ENCODE measurements around the gene ZYX. TPM values are rescaled to one million over a fixed set of nuclear protein-coding genes. Genes with fewer than 3 reads are reported as not detected.
A peak's percentile ranks its signal among the peaks of the same experiment; 100 is the strongest.

ZYX gene
- total RNA-seq, 6 experiments from 2014 or later, result 29.7 to 129 (median 43.6) TPM

DNA sequence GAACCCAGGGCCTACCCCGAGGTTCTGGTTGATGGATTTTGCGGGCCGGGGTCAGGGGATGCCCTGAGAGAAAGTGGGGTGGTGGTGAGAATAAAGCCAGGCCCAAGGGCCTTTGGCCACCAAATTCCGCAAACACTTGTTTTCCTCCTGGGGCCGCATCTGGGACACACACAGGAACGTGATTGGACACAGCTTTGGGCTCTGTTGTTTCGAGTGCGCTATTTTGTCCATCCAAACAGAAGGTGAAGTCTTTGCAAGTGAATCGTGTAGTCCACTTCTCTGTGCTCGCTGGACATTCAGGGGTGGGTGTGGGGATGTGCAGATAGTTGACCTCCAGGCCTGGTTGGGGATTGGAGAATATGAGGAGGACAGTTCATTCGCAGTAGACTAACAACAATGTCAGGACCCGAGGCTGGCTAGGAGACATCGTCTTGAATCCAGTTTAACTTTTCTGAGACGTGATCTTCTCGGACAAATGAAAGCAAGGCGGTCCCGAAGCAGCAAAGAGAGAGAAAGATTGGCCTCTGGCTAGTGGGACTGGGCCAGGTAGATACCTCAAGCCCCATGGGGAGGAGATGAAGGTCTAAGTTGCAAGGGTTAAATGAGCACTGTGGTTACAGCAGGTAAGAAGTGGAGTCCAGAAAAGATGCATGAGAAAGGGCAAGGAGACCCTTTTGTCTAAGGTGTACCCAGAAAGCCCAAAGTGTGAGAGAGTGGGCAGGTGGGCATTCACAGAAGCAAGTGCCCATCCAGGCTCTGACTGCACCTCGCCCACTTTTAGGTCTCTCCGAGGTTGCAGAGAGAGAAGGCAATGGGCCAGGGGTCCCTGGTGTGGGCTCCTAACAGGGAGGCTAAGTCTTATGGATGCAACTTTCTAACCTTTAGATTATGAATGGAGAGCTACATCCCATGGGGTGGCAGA is 17.9 kb upstream of the ZYX start:
- 47% methylated on average over 17 of the region's 19 CpGs for WGBS (ENCODE audit: insufficient coverage, low coverage, low lambda C conversion rate, missing lambda C conversion rate)
- H3K4me3 ChIP-seq, result peak overlapping the region in 1 of 3 donors; percentile 46

DNA sequence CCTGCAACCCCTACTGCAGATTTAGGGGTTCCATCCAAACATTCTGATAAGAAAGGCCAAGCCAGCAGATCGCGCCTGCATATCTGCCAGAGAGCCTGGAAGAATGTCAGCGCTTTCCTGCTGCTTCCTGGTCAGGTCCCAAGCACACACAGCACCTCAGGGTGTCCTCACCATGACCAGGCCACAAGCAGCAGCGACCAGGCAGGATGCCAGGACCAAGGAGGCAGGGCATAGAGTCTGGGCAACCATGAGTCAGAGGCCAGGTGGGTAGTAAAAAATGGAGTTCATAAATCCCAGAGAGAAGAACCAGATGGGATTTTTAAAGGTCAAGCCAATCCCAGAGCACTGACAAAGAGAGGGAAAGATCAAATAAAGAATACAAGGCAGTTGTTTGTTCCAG is 13.2 kb upstream of the ZYX start:
- H3K4me3 ChIP-seq, result no peak overlapping the region
- DNase-seq (peak in 2 of 3 donors; percentile 51 to 55), ATAC-seq (peak in 1 of 4 donors; percentile 59)
- intact Hi-C loops (cut with DNase I), result loop anchor here in 1 of 2 donors (10.0 kb wide), 1 partner anchor 53 kb away; the partner anchor contains the start of gene CLCN1
- 17% methylated on average over 1 of the region's 4 CpGs for WGBS (ENCODE audit: insufficient coverage, low coverage, low lambda C conversion rate, missing lambda C conversion rate)
- H3K9me3 ChIP-seq, result no peaks in the 10 kb centered on the region
- H3K4me1 ChIP-seq, result peaks cover 0 to 6% (median 0%) of the 10 kb centered on the region in 4 donors
- no peak overlapping the region for H3K27ac ChIP-seq
- TF ChIP-seq POLR2A (IDR thresholded peaks at IDR 0.05), result no peak
- TF ChIP-seq, protein P1, sequence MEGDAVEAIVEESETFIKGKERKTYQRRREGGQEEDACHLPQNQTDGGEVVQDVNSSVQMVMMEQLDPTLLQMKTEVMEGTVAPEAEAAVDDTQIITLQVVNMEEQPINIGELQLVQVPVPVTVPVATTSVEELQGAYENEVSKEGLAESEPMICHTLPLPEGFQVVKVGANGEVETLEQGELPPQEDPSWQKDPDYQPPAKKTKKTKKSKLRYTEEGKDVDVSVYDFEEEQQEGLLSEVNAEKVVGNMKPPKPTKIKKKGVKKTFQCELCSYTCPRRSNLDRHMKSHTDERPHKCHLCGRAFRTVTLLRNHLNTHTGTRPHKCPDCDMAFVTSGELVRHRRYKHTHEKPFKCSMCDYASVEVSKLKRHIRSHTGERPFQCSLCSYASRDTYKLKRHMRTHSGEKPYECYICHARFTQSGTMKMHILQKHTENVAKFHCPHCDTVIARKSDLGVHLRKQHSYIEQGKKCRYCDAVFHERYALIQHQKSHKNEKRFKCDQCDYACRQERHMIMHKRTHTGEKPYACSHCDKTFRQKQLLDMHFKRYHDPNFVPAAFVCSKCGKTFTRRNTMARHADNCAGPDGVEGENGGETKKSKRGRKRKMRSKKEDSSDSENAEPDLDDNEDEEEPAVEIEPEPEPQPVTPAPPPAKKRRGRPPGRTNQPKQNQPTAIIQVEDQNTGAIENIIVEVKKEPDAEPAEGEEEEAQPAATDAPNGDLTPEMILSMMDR (IDR thresholded peaks at IDR 0.05), result no peak
- no peaks in the 10 kb centered on the region for H3K36me3 ChIP-seq
- no peaks in the 10 kb centered on the region for H3K27me3 ChIP-seq

More for the DNA sequence above, 17.9 kb upstream of the ZYX start:
- Histone ChIP-seq H3K36me3 (no peaks in the 10 kb centered on the region), H3K27ac (no peak overlapping the region), H3K9me3 (no peaks in the 10 kb centered on the region), H3K27me3 (no peaks in the 10 kb centered on the region), H3K4me1 (peaks cover 0 to 5% (median 0%) of the 10 kb centered on the region in 4 donors)
- ATAC-seq (no peak), DNase-seq (no peak)
- TF ChIP-seq POLR2A (IDR thresholded peaks at IDR 0.05), result no peak
- TF ChIP-seq, protein P1 (IDR thresholded peaks at IDR 0.05), result no peak
- intact Hi-C loops (cut with DNase I), result loop anchor here in 1 of 2 donors (10.0 kb wide), 1 partner anchor 48 kb away; the partner anchor contains the start of gene CLCN1

DNA sequence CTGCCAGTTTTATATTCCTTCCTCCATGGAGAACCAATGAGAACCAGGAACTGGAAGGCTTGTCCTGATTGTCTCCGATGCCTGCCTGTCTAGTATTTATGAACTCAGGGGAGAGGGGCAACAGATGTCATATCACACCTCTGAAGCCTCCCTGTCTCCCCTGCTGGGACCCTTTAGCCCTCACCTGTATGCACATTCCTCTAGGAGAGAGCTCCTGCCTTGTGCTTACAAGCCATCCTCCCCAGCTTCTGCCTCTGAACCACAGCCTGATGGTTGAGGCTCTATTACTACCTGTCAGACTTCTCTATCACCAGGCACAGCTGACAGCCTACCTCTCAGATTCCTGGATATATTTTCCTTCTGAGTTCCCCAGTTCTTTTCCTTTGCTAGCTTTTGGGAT is 12.8 kb upstream of the ZYX start:
- ATAC-seq, result no peak
- Histone ChIP-seq H3K27ac (no peak overlapping the region), H3K9me3 (no peaks in the 10 kb centered on the region), H3K36me3 (no peaks in the 10 kb centered on the region), H3K4me1 (peaks cover 0 to 6% (median 0%) of the 10 kb centered on the region in 4 donors), H3K27me3 (no peaks in the 10 kb centered on the region), H3K4me3 (no peak overlapping the region)
- intact Hi-C loops (cut with DNase I), result loop anchor here in 1 of 2 donors (10.0 kb wide), 1 partner anchor 54 kb away; the partner anchor contains the start of gene CLCN1
- WGBS (ENCODE audit: insufficient coverage, low coverage, low lambda C conversion rate, missing lambda C conversion rate), result no CpG with 5 or more reads among the region's 1 CpG
- TF ChIP-seq POLR2A (IDR thresholded peaks at IDR 0.05), result no peak
- TF ChIP-seq, protein P1 (IDR thresholded peaks at IDR 0.05), result no peak
- DNase-seq, result no peak

DNA sequence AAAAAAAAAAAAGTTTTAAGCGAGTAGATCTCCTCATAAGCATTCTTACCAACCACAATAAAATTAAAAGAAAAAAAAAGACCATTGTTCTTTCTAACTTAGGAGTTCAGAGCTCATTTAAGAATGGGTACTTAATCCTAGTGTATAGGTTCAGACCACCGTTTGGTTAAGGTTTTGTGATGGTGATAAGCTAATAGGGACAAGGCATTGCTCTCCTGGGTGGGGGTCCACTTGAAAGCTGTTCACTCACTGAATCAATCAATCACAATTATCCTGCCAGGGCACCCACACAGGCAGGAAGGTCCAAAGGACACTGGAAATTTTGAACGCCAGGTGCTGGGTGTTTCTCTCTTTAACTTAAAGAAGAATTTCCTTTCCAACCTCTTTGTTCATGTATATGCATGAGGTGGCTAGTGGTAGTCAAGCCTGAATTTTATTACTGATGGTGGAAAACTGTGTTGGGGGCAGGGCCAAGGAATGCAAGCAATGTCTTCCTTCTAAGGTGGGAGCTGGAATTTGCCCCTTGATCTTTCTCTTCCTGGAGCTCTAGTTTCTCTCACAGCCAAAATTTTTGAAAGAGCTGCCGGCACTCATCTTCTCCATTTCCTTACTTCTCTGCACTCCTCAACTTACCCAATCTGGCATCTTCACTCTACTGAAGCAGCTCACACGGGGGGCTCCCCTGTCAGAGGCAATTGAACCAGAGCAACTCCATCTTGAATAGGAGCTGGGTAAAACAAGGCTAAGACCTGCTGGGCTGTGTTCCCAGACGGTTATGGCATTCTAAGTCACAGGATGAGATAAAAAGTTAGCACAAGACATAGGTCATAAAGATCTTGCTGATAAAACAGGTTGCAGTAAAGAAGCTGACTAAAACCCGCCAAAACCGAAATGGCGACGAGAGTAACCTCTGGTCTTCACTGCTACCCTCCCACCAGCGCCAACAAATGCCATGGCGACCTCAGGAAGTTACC is 11.2 kb upstream of the ZYX start:
- Histone ChIP-seq H3K4me3 (no peak overlapping the region), H3K27ac (no peak overlapping the region), H3K27me3 (no peaks in the 10 kb centered on the region), H3K4me1 (peaks cover 0 to 6% (median 0%) of the 10 kb centered on the region in 4 donors), H3K9me3 (no peaks in the 10 kb centered on the region), H3K36me3 (no peaks in the 10 kb centered on the region)
- DNase-seq, result no peak
- TF ChIP-seq, protein P1 (IDR thresholded peaks at IDR 0.05), result no peak
- no peak for TF ChIP-seq POLR2A (IDR thresholded peaks at IDR 0.05)
- intact Hi-C loops (cut with DNase I), result loop anchor here in 1 of 2 donors (10.0 kb wide), 1 partner anchor 55 kb away; the partner anchor contains the start of gene CLCN1
- ATAC-seq, result peak in 2 of 4 donors; percentile 14 to 16
- WGBS (ENCODE audit: insufficient coverage, low coverage, low lambda C conversion rate, missing lambda C conversion rate), result 72% methylated on average over 12 of the region's 12 CpGs

All from right lobe of liver (tissue), 6 donors.